ENCODE results near the gene SPATA3. TPM values are rescaled to one million over a fixed set of nuclear protein-coding genes. Genes with fewer than 3 reads are reported as not detected.

SPATA3 gene
- polyA plus RNA-seq, 2 of the 4 experiments (the other 2 are of a cell fraction), result not detected

DNA sequence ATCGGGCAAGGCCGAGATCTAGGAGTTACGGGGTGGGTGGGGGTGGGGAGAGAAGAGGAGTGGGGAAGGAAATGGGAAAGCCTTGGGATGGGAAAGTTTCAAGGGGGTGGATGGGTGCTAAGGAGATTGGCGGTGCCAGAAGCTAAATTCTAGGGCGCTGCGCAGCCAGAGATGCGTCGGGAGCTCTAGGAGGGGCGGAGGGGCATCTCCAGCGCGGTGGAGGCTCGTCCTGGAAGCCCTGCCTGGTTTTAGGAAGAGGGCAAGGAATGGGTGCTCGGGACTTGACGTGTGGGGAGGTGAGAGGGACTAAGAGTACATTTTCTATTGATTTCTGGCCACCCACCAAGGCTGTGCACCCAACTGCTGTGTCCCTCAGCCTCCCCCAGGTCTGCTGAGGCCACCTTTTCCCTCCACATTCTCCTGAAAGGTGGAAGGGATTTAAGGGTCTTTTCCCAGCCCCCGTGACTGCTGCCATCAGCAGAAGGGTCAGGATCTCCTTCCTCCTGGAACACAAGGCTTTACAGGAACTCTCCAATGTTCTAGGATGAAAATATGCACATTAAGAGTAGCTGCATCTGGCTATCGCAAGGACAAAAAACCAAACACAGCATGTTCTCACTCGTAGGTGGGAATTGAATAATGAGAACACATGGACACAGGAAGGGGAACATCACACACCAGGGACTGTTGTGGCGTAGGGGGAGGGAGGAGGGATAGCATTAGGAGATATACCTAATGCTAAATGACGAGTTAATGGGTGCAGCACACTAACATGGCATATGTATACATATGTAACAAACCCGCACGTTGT lies 42.8 kb downstream of the SPATA3 start (continued):
- no peak for TF ChIP-seq CEBPB (IDR thresholded peaks at IDR 0.05)

DNA sequence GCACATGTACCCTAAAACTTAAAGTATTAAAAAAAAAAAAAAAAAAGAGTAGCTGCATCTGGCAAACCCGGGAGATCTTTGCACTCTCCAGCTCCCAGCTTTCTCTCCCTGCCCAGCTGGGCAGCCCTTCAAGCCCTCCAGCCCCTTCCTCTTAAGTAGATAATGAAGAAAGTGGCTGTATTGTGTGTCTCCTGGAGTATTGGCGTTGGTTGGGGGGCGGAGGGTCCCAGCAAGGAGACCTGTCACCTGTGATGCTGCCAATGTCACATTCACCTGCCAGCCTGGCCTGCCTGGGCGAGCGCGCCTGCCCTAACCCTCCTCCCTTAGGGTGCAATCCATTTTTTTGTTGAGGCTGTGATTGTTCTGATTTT lies 43.4 kb downstream of the SPATA3 start:
- Histone ChIP-seq H3K27ac (no peak overlapping the region), H3K4me1 (peaks cover 15% of the 10 kb centered on the region), H3K4me3 (no peak overlapping the region), H3K9me3 (no peaks in the 10 kb centered on the region), H3K4me2 (no peak overlapping the region)
- FAIRE-seq (no peak), ATAC-seq (no peak), DNase-seq (ENCODE audit: low read depth in 1 of 2, low spot score in 1 of 2) (no peak)
- POLR2A ChIA-PET, result interaction anchor here (1.0 kb wide), 1 partner anchor 14 kb away, joined by 3 read pairs; no protein-coding TSS in a partner anchor
- TF ChIP-seq ZFP36 (IDR thresholded peaks at IDR 0.05; ENCODE audit: borderline replicate concordance, partially characterized antibody) (no peak), POLR2A (IDR thresholded peaks at IDR 0.05; ENCODE audit: low read length) (no peak), HES2 (IDR thresholded peaks at IDR 0.05) (no peak)
- 93% methylated on average over 6 of the region's 6 CpGs for WGBS (ENCODE audit: missing lambda C conversion rate)
- CTCF ChIA-PET, result interaction anchor here (2.8 kb wide), 1 partner anchor 13 kb away, joined by 22 read pairs; no protein-coding TSS in a partner anchor

DNA sequence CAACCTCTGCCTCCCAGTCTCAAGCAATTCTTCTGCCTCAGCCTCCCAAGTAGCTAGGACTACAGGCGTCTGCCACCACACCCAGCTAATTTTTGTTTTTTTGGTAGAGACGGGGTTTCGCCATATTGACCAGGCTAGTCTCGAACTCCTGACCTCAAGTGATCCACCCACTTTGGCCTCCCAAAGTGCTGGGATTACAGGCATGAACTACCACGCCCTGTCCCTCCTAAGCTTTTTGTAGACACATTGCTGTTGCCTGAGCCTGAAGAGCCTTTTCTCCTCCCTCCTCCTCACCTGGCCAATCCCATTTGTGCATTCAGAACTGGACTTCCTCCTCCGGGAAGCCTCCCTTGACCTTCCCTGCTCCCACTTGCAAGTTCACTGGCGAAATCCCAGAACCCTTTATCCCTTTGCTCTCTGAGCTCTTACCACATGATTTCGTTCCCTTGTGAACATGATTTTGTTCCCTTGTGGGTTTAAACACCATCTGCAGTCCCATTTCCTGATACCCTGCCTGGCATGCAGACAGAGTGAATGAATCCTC lies 44.0 kb downstream of the SPATA3 start:
- TF ChIP-seq POLR2AphosphoS2 (conservative IDR thresholded peaks at IDR 0.05; ENCODE audit: low read length) (no peak), CEBPB (IDR thresholded peaks at IDR 0.05) (no peak), ZNF302 (CRISPR knock-in tag; IDR thresholded peaks at IDR 0.05) (no peak), ZFP36 (IDR thresholded peaks at IDR 0.05; ENCODE audit: borderline replicate concordance, partially characterized antibody) (peak; percentile 85), FOXS1 (CRISPR knock-in tag; IDR thresholded peaks at IDR 0.05) (no peak), NPAS2 (CRISPR knock-in tag; IDR thresholded peaks at IDR 0.05; ENCODE audit: borderline replicate concordance) (no peak), RARB (CRISPR knock-in tag; IDR thresholded peaks at IDR 0.05) (no peak), EP300 (IDR thresholded peaks at IDR 0.05) (no peak)
- DNase-seq (ENCODE audit: low read depth in 1 of 2, low spot score in 1 of 2), result peak in 1 of 2 experiments; percentile 43
- peaks cover 9% of the 10 kb centered on the region; the same call in 1 of the 3 replicates for H3K4me1 ChIP-seq
- ATAC-seq, result no peak
- H3K4me2 ChIP-seq, result no peak overlapping the region
- no peaks in the 10 kb centered on the region for H3K9me3 ChIP-seq
- FAIRE-seq, result no peak
- no peak overlapping the region for H3K27ac ChIP-seq
- CTCF ChIA-PET, result interaction anchor here (2.8 kb wide), 1 partner anchor 12 kb away, joined by 22 read pairs; no protein-coding TSS in a partner anchor
- WGBS (ENCODE audit: missing lambda C conversion rate), result 75% methylated on average over 8 of the region's 8 CpGs
- POLR2A ChIA-PET, result interaction anchor here (1.0 kb wide), 1 partner anchor 13 kb away, joined by 3 read pairs; no protein-coding TSS in a partner anchor
- H3K4me3 ChIP-seq, result no peak overlapping the region

GRCh38 chr2:231041061-231041689 lies 45.3 kb downstream of the SPATA3 start:
- ATAC-seq (no peak), DNase-seq (ENCODE audit: low read depth in 1 of 2, low spot score in 1 of 2) (no peak), FAIRE-seq (no peak)
- H3K4me3 ChIP-seq, result no peak overlapping the region
- H3K9me3 ChIP-seq, result no peaks in the 10 kb centered on the region
- H3K4me2 ChIP-seq, result no peak overlapping the region
- H3K4me1 ChIP-seq, result peaks cover 8% of the 10 kb centered on the region; the same call in 1 of the 3 replicates
- H3K27ac ChIP-seq, result no peak overlapping the region
- CTCF ChIA-PET, result interaction anchor here (1.3 to 3.7 kb wide), 3 partner anchors 11 to 221 kb away, joined by 3 to 36 read pairs (median 22); no protein-coding TSS in a partner anchor
- WGBS (ENCODE audit: missing lambda C conversion rate), result 83% methylated on average over 8 of the region's 8 CpGs
- no peak for TF ChIP-seq CHD2 (IDR thresholded peaks at IDR 0.05; ENCODE audit: low read length, partially characterized antibody)
- TF ChIP-seq, protein P1, sequence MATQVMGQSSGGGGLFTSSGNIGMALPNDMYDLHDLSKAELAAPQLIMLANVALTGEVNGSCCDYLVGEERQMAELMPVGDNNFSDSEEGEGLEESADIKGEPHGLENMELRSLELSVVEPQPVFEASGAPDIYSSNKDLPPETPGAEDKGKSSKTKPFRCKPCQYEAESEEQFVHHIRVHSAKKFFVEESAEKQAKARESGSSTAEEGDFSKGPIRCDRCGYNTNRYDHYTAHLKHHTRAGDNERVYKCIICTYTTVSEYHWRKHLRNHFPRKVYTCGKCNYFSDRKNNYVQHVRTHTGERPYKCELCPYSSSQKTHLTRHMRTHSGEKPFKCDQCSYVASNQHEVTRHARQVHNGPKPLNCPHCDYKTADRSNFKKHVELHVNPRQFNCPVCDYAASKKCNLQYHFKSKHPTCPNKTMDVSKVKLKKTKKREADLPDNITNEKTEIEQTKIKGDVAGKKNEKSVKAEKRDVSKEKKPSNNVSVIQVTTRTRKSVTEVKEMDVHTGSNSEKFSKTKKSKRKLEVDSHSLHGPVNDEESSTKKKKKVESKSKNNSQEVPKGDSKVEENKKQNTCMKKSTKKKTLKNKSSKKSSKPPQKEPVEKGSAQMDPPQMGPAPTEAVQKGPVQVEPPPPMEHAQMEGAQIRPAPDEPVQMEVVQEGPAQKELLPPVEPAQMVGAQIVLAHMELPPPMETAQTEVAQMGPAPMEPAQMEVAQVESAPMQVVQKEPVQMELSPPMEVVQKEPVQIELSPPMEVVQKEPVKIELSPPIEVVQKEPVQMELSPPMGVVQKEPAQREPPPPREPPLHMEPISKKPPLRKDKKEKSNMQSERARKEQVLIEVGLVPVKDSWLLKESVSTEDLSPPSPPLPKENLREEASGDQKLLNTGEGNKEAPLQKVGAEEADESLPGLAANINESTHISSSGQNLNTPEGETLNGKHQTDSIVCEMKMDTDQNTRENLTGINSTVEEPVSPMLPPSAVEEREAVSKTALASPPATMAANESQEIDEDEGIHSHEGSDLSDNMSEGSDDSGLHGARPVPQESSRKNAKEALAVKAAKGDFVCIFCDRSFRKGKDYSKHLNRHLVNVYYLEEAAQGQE (IDR thresholded peaks at IDR 0.05), result no peak
- TF ChIP-seq ZFP36 (IDR thresholded peaks at IDR 0.05; ENCODE audit: borderline replicate concordance, partially characterized antibody), result no peak
- no peak for TF ChIP-seq FOSL2 (IDR thresholded peaks at IDR 0.05)
- no peak for TF ChIP-seq FOSL2 (CRISPR knock-in tag; IDR thresholded peaks at IDR 0.05)
- POLR2A ChIA-PET, result no interaction called here
